Heart right ventricle (tissue), 16 donors: Measurements from ENCODE around the gene GDF11. TPM values are rescaled to one million over a fixed set of nuclear protein-coding genes. Genes with fewer than 3 reads are reported as not detected.

Experiments
- ATAC-seq, 8 donors: fragments of 200-7000 bp; cut with Tn5 transposase; one replicate each; pipeline ENCODE4 v1.9.1; 2020; ENCODE audit warnings: mild to moderate bottlenecking in 8 of 8, moderate library complexity in 8 of 8, moderate number of reproducible peaks in 1 of 8
- DNase-seq, 2 donors: peaks; one replicate each; pipeline ENCODE4 v3.0.0-alpha.2; 2020
- H3K27ac ChIP-seq, 10 donors: fragments of 200-600 bp; sonication (generic) in 2 of 10; one replicate each; pipeline versions ENCODE4 v1.5.0 to v1.8.0; 2020 to 2022; ENCODE audit warnings: mild to moderate bottlenecking in 3 of 10
- H3K27me3 ChIP-seq, 7 donors: fragments of 200-600 bp; one replicate each; pipeline ENCODE4 v1.8.0; 2021 to 2022; ENCODE audit warnings: mild to moderate bottlenecking in 2 of 7
- H3K36me3 ChIP-seq, 9 donors: fragments of 200-600 bp; sonication (generic) in 1 of 9; one replicate each; pipeline versions ENCODE4 v1.5.0 to v1.8.0; 2020 to 2022; ENCODE audit warnings: mild to moderate bottlenecking in 2 of 9
- H3K4me1 ChIP-seq, 9 donors: fragments of 200-600 bp; sonication (generic) in 1 of 9; one replicate each; pipeline versions ENCODE4 v1.5.0 to v1.8.0; 2020 to 2022; ENCODE audit warnings: mild to moderate bottlenecking in 4 of 9
- H3K4me3 ChIP-seq, 10 donors: fragments of 200-600 bp; sonication (generic) in 2 of 10; one replicate each; pipeline versions ENCODE4 v1.5.0 to v1.8.0; 2020 to 2022; ENCODE audit warnings: mild to moderate bottlenecking in 7 of 10, moderate library complexity in 2 of 10
- H3K9me3 ChIP-seq, 11 donors: fragments of 200-600 bp in 10 of 11; sonication (generic) in 2 of 11; one replicate each; pipeline versions ENCODE4 v1.5.0 to v1.8.0; 2013 to 2022; ENCODE audit warnings: mild to moderate bottlenecking in 2 of 11, control low read depth in 1 of 11, moderate library complexity in 1 of 11
- WGBS, 2 donors: extraction: QIAGEN DNeasy Blood & Tissue Kit; methylation state at CpG; one replicate each; pipeline ENCODE4 v1.1.7; 2013; ENCODE audit warnings: inconsistent platforms in 1 of 2; 5-methylcytosine and 5-hydroxymethylcytosine counted together
- intact Hi-C, 10 donors: fragments of 100-400 bp; cut with DNase I; formaldehyde crosslinking; loops; one replicate each; pipeline versions ENCODE4 v1.11.1 to v1.14.2; 2022
- polyA plus RNA-seq, 2 donors: library from polyadenylated mRNA; stranded (reverse); fragments of 200-250 nt; gene quantifications; one replicate each; pipeline ENCODE4 v1.2.3, GENCODE V29; 2013
- total RNA-seq, 10 donors: library from RNA; stranded (reverse); fragmentation: NEBNext Ultra II Directional in 3 of 10; extraction: Animal tissue kit (Norgen Biotek cat#: 25700) in 3 of 10; gene quantifications; one replicate each; pipeline versions ENCODE4 v1.2.1 to v1.2.4, GENCODE V29; 2021 to 2023
- TF ChIP-seq, protein P1 (sequence below), 9 donors: fragments of 200-600 bp; sonication (generic) in 2 of 9; IDR thresholded peaks; one replicate each; pipeline versions ENCODE4 v1.5.0 to v1.8.0; 2021 to 2022; ENCODE audit warnings: antibody characterized with exemption in 9 of 9, mild to moderate bottlenecking in 5 of 9, moderate library complexity in 1 of 9
- donor health status: Arrhythmogenic right ventricular cardiomyopathy.
- donor health status: ischemic (EF 13 %, LVEDD 7.1; RV severe dilation, severe dysfunction).
- donor health status: healthy with polysubstance abuse.
- donor health status: DM: no; HTN: yes; CAD: no.
- donor health status: DM: no; HTN: no; CAD: no.
- donor health status: ischemic (EF 25% LVEDD 6.9; RV normal size, moderate dysfunction).
- donor health status: ischemic (EF 25% LVEDD 5.7; RV mildly dilated, moderate dysfunction).
- donor health status: healthy.
- donor health status: DM: yes; HTN: yes; CAD: no.
- donor health status: Ischemic cardiomyopathy.
- donor health status: ischemic (EF 35%, LVEDD 5.7; RV mildly dilated, moderate dysfunction).
- donor health status: nonischemic (EF 11% LVEDD 7.7; RV severe dilation, severe dysfunction).
- donor health status: DM: yes; HTN: yes; CAD: no.
- donor health status: PGD.
- donor health status: ischemic (EF 29% LVEDD 5.4; RV normal size, mild dysfunction).
- donor health status: nonischemic (EF 23%, LVEDD 6.1; RV moderate dilation, normal function).

Gene GDF11
- total and polyA plus RNA-seq, 12 donors = 3.2 to 17.6 (median 11.7) TPM

DNA sequence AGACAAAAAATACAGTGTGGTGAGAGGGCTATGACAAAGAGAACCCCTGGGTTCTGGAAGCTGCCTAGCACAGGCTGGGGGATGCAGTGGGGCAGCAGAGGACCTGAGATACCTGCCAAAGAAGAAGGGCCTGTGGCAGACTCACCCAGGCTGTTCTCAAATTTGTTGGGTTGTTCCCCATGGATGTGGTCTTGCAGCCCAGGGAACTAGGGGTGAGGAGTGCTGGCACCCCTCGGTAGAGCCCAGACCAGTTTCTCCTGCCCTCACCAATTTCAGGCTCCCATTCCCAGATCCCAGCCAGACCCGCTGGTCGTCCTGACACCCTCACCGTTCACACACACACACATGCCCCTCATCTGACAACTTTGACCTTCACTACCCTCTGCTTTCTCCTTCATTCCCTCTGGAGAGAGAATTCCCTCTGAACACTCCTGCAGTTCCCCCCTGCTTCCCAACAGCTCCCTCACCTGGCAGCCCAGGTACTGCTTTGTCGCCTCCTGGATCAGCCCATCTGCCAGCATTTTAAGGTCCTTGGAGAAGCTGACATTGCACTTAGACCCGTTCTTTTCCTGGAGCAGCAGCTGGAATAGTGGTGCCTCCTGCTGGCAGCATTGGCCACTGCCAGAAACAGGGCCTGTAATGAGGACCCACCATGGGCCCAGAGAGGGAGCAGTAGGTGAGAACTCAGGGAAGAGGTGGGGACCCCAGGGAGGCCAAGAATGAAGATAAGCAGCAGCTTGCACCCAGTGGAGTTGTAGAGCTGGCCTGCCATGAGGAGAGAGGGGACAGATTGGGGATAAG is 5.9 kb upstream of the GDF11 start:
- WGBS, 2 donors = 26 to 30% methylated on average over 6 of the region's 6 CpGs
- ATAC-seq = peak; percentile 41 to 75 (median 68)
- Histone ChIP-seq H3K4me1 (peaks cover 8 to 25% (median 20%) of the 10 kb centered on the region in 9 donors), H3K27me3 (no peaks in the 10 kb centered on the region), H3K4me3 (no peak overlapping the region), H3K9me3 (no peaks in the 10 kb centered on the region), H3K36me3 (no peaks in the 10 kb centered on the region), H3K27ac (peak overlapping the region in 7 of 10 donors; percentile 9 to 80 (median 24))
- TF ChIP-seq, protein P1, sequence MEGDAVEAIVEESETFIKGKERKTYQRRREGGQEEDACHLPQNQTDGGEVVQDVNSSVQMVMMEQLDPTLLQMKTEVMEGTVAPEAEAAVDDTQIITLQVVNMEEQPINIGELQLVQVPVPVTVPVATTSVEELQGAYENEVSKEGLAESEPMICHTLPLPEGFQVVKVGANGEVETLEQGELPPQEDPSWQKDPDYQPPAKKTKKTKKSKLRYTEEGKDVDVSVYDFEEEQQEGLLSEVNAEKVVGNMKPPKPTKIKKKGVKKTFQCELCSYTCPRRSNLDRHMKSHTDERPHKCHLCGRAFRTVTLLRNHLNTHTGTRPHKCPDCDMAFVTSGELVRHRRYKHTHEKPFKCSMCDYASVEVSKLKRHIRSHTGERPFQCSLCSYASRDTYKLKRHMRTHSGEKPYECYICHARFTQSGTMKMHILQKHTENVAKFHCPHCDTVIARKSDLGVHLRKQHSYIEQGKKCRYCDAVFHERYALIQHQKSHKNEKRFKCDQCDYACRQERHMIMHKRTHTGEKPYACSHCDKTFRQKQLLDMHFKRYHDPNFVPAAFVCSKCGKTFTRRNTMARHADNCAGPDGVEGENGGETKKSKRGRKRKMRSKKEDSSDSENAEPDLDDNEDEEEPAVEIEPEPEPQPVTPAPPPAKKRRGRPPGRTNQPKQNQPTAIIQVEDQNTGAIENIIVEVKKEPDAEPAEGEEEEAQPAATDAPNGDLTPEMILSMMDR (IDR thresholded peaks at IDR 0.05) = peak in 8 of 9 donors; percentile 62 to 87 (median 73)
- DNase-seq = peak; percentile 70 to 72
- intact Hi-C loops = loop anchor here in 8 of 10 donors (2.0 to 10.0 kb wide), 11 partner anchors 55 to 378 kb away; partner anchors contain the start of genes DGKA (in 1 of the 8), ORMDL2 (in 1 of the 8), RPL41 (in 1 of the 8) and RPS26 (in 1 of the 8)

DNA sequence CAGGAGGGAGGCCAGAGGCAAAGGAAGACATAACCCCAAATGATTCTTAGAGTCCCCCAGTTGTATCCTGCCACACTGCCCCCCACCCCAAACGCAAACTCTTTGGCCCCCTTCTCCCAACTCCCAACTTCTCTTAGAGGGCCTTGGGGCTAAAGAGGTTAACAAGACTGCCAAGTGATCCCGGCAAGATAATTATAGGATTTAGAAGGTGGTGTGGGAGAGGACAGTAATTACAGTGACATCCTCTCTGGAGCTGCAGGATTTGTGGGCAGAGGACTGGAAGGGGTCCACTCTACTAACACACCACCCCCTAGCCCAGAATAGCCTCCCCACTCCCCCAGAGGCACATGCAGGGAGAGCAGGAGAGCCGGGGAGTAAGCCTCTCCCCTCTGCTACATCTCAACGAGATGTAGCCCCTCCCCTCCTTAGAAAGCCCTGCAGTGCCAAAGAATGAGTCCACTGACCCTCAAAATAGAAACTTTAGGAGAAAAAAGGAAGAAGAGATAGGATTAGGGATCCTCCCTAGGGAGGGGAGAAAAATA is 5.3 kb upstream of the GDF11 start:
- ATAC-seq = peak; percentile 2 to 40 (median 14)
- WGBS, 2 donors = 6 to 8% methylated on average over 4 of the region's 4 CpGs
- intact Hi-C loops = loop anchor here in 9 of 10 donors (1.0 to 10.0 kb wide), 15 partner anchors 55 to 377 kb away; partner anchors contain the start of genes DGKA (in 1 of the 9), ORMDL2 (in 1 of the 9), RPL41 (in 1 of the 9) and RPS26 (in 1 of the 9)

DNA sequence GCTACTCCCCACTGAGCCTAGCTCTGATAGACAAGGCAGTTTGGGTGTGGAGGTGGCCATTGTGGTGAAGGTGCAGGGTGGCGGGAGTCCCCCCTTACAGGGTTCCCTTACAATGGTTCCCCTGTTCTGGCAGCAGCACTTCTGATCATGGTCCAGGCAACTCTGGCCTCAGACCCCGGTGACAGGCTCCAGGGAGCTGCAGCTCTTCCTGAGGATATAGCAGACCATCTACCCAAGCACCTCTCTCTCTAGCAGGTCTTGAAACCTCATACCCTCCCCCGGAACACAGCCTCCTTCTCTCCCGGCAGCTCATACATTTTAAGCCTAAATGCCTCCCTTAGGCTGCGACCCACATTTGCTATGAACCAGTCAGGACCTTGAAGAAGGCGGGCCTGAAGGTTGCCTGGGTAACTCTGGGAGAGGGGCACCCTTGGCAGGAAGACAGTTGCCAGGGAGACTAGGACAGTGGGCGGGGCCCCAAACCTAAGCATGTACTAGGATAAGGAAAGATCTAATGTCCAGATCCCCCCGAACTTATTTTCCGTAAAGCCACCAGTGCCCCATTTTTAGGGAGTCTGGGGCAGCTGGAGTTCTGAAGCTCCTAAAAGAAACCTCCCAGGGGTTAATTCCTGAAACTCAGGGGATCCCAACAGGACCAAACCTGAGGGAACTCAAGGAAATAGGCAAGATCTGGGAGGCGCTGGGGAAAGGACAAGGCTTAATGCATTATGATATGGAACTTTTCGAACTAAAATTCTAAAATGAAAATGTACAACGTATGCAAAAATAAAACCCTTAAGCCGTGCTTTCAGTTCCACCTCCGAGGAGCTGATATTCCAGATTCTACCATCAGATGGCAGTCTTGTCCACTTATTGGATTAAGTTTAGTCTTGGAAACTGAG is 4.5 kb upstream of the GDF11 start:
- Histone ChIP-seq H3K9me3 (no peaks in the 10 kb centered on the region), H3K27ac (peak overlapping the region in 9 of 10 donors; percentile 17 to 84 (median 70)), H3K27me3 (no peaks in the 10 kb centered on the region), H3K36me3 (no peaks in the 10 kb centered on the region), H3K4me1 (peaks cover 8 to 27% (median 21%) of the 10 kb centered on the region in 9 donors), H3K4me3 (peak overlapping the region in 9 of 10 donors; percentile 34 to 65 (median 61))
- TF ChIP-seq, protein P1 (IDR thresholded peaks at IDR 0.05) = peak; percentile 71 to 91 (median 89)
- intact Hi-C loops = loop anchor here in 9 of 10 donors (1.0 to 10.0 kb wide), 14 partner anchors 56 to 376 kb away; partner anchors contain the start of genes DGKA (in 1 of the 9), ORMDL2 (in 1 of the 9), RPL41 (in 1 of the 9) and RPS26 (in 1 of the 9)
- ATAC-seq (peak; percentile 66 to 86 (median 77)), DNase-seq (peak; percentile 75 to 88)
- 1 to 3% methylated on average over 14 of the region's 14 CpGs for WGBS, 2 donors

More for the DNA sequence above, 5.3 kb upstream of the GDF11 start:
- Histone ChIP-seq H3K9me3 (no peaks in the 10 kb centered on the region), H3K4me3 (peak overlapping the region in 7 of 10 donors; percentile 34 to 65 (median 61)), H3K36me3 (no peaks in the 10 kb centered on the region), H3K4me1 (peaks cover 8 to 26% (median 21%) of the 10 kb centered on the region in 9 donors), H3K27ac (peak overlapping the region in 9 of 10 donors; percentile 17 to 84 (median 70)), H3K27me3 (no peaks in the 10 kb centered on the region)
- TF ChIP-seq, protein P1 (IDR thresholded peaks at IDR 0.05) = no peak
- no peak for DNase-seq
